GM21367 (cell line): ENCODE results near the gene ZNF479.
"Not testable (repeated sequence)": the region's sequence is repeated elsewhere in the genome, so short reads cannot be mapped to it uniquely, and the experiment has no call there.

Experiments
- ATAC-seq: cut with Tn5 transposase; IDR thresholded peaks from one replicate; pipeline ENCODE4 v1.9.1; 2021; ENCODE audit not compliant: unreplicated experiment

The ZNF479 gene

GRCh38 chr7:57132336-57132735 is at the start of gene ZNF479:
ZNF479 (minus strand) TSS chr7:57132436; CDS start chr7:57132324, 112 bp downstream.
- not testable (repeated sequence) for ATAC-seq

DNA sequence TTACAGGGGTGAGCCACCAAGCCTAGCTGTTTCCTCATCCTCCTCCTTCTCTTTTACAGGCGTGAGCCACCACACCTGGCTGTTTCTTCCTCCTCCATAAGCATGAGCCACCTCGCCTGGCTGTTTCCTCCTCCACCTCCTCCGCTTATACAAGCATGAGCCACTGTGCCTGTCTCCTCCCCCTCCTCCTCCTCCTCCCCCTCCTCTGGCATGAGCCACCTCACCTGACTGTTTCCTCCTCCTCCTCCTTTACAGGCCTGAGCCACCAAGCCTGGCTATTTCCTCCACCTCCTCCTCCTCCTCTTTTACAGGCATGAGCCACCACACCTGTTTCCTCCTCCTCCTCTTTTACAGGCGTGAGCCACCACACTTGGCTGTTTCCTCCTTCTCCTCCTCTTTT is 49.8 kb upstream of the ZNF479 start:
- no peak for ATAC-seq

DNA sequence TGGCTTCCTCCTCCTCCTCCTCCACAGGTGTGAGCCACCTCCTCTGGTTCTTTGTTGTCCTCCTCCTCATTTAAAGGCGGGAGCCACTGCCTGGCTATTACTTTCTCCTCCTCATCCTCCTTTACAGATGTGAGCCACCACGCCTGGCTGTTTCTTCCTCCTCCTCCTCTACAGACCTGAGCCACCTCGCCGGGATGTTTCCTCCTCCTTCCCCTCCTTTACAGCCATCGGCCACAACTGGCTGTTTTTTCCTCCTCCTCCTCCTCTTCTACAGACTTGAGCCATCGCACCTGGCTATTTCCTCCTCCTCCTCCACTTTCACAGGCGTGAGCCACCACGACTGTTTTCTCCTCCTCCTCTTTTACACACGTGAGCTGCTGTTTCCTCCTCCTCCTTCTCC is 49.0 kb upstream of the ZNF479 start:
- no peak for ATAC-seq

DNA sequence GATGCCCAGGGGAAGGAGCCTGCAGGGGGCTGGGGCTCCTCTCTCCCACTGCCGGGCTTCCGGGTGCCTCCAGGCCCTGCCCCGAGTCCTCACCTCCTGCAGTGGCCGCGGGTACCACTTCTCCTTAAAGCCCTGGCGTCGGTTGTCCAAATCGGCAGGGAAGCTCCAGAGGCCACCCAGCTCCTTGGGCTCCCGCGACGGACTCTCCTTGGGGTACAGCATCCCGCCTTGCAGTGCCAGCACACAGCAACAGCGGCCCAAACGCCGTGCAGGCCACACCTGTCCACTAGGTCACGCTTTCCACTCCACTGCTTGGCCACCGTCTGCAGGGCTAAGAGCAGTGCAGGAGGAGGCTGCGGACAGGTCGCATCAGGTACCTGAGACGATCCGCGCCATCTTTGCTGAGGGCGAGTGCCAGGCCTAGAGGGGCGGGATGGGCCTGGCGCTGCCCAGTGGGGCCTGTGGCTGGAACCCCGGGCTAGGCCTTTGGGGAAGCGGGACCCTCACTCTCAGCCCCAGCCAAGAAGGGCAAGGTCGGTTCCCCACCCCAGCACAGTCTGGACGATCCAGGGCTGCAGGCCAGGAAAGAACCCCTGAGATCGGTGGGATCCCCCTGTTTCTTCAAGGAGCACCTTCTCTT is 47.7 kb upstream of the ZNF479 start:
- no peak for ATAC-seq

DNA sequence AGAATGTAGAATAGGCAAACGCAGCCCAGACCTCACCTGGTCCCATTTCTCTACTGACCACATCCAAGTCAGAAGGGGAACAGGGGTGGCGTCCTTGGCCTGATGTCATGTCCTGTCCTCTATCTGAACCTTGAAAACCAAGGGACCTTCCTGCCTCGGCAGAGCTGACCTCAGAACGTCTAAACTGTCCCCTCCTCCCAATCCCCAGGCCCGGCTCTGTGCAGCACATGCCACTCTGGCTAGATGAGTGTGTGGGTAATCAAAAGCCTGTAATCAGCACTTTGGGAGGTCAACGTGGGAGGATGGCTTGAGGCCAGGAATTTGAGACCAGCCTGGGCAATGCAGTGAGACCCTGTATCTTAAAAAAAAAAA is 46.5 kb upstream of the ZNF479 start:
- ATAC-seq: no peak

DNA sequence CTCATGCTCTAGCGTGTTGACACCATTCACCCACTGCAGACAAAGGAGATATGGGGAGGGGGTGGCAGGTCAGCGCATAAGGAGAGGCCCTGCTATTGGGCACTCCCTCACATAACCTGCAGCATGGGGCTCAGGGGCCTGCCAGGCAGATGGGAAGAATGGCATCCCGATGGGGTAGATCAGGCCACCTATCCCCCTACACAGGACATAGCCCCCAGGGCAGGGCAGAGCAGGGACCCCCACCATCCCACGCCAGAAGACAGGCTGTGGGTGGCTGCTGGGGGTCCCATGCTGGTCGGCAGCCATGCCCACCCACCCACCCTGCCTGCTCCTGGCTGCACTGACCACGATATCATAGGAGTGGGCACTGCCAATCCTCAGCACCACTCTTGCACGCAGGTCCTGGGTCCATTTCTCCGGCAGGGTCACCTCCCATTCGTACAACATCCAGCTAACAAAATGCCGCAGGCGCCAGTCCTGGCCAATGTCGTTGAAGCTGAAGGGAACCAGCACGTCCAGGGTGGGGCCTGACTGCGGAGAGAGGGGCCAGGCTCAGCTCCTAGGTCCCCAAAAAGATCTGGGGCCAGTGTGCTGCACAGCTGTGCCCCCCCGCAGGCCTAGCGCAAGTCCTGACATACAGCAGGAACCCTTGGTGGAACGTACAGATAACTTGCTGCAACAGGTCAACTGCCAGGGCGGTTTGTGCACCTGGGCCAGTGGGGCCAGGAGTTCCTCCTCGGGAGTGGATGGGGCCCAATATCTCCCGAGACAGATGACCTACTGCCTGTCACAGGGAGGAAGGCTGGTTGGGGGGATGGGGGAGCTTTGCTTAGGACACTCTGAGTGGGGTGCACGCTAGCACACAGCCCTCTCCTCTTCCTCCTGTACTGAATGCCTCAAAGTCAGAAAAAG is 45.9 kb upstream of the ZNF479 start:
- ATAC-seq: no peak

DNA sequence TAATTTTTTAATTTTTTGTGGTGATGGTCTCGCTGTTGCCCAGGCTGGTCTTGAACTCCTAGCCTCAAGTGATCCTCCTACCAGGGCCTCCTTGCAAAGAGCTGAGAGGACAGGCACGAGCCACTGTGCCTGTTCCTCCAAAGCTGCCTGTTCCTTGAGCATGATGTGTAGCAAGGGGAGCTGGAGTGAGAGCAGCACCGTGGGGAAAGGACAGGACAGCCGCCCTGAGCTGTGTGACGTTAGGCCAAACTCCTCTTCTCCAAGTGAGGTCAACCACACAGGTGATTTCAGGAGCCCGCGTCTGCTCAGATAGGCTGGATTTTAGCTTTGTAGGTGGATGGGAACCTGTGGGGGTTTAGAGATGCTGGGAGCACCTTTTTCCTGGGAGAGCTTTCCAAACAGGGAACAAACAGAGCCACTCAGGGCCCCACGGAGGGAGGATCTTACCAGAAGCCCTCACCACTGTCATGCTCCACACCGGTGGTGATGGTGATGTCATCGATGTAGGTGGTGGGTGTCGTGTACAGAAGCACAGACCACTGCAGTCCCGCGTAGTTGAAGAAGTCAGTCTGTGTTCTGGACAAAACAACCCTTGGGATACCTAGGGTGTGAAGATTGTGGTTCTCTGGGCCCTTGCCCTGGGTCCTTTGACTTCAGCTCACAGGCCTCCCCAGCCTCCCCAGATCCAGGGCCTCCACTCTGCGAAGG is 44.8 kb upstream of the ZNF479 start:
- ATAC-seq: no peak

- no peak for ATAC-seq
Observed at GRCh38 chr7:57165285-57165899, 33.2 kb upstream of the ZNF479 start.

- ATAC-seq: not testable (repeated sequence)
Observed at GRCh38 chr7:57120123-57120784, 12.0 kb downstream of the ZNF479 start.
